ENCODE results near the gene THRA.

The THRA gene

GRCh38 chr17:40107522-40108174 is 44.9 kb downstream of the THRA start:
- CTCF ChIA-PET = interaction anchor here (0.6 kb wide), 1 partner anchor 476 kb away, joined by 3 read pairs; no protein-coding TSS in a partner anchor

GRCh38 chr17:40108970-40109824 is 46.4 kb downstream of the THRA start:
- ChIA-PET CTCF (interaction anchor here (0.9 kb wide), 1 partner anchor 70 kb away, joined by 3 read pairs; no protein-coding TSS in a partner anchor), POLR2A (interaction anchor here (0.9 kb wide), 1 partner anchor 57 kb away, joined by 4 read pairs; no protein-coding TSS in a partner anchor)
- DNase-seq (ENCODE audit: extremely low spot score) = no peak
- TF ChIP-seq TARDBP (IDR thresholded peaks at IDR 0.05) (no peak), SP1 (IDR thresholded peaks at IDR 0.05) (no peak), BHLHE40 (IDR thresholded peaks at IDR 0.05; ENCODE audit: borderline replicate concordance) (no peak), LEF1 (IDR thresholded peaks at IDR 0.05; ENCODE audit: borderline replicate concordance) (no peak), FOXA1 (IDR thresholded peaks at IDR 0.05) (no peak), L3MBTL2 (conservative IDR thresholded peaks at IDR 0.05) (no peak), ELF4 (IDR thresholded peaks at IDR 0.05) (no peak), HDGF (IDR thresholded peaks at IDR 0.05; ENCODE audit: borderline replicate concordance) (no peak), ARNT (IDR thresholded peaks at IDR 0.05) (no peak), FOXM1 (IDR thresholded peaks at IDR 0.05; ENCODE audit: borderline replicate concordance) (no peak), ZNF384 (IDR thresholded peaks at IDR 0.05) (no peak), PKNOX1 (IDR thresholded peaks at IDR 0.05) (no peak)

More at GRCh38 chr17:40107522-40108174, 44.9 kb downstream of the THRA start:
- POLR2A ChIA-PET = interaction anchor here (0.9 kb wide), 1 partner anchor 33 kb away, joined by 3 read pairs; the partner anchor contains the start of gene CASC3
- TF ChIP-seq BHLHE40 (IDR thresholded peaks at IDR 0.05; ENCODE audit: borderline replicate concordance) (no peak), ARNT (IDR thresholded peaks at IDR 0.05) (no peak), TARDBP (IDR thresholded peaks at IDR 0.05) (no peak), PKNOX1 (IDR thresholded peaks at IDR 0.05) (no peak), CTBP1 (IDR thresholded peaks at IDR 0.05; ENCODE audit: borderline replicate concordance) (no peak), FOXA1 (IDR thresholded peaks at IDR 0.05) (no peak), ZNF384 (IDR thresholded peaks at IDR 0.05) (no peak), HDGF (IDR thresholded peaks at IDR 0.05; ENCODE audit: borderline replicate concordance) (no peak), LEF1 (IDR thresholded peaks at IDR 0.05; ENCODE audit: borderline replicate concordance) (no peak), FOXK2 (IDR thresholded peaks at IDR 0.05) (no peak), L3MBTL2 (conservative IDR thresholded peaks at IDR 0.05) (no peak)
- no peak for DNase-seq (ENCODE audit: extremely low spot score)

- ChIA-PET POLR2A (interaction anchor here (1.6 to 7.1 kb wide), 5 partner anchors 9 to 56 kb away, joined by 8 to 117 read pairs (median 93); partner anchors contain the start of genes CASC3, MED24, MSL1 and NR1D1), CTCF (interaction anchor here (0.8 to 5.8 kb wide), 8 partner anchors 9 to 71 kb away, joined by 3 to 82 read pairs (median 4); partner anchors contain the start of genes MED24 and NR1D1)
- TF ChIP-seq HDGF (IDR thresholded peaks at IDR 0.05; ENCODE audit: borderline replicate concordance) (no peak), SP1 (IDR thresholded peaks at IDR 0.05) (no peak), FOXA1 (IDR thresholded peaks at IDR 0.05) (no peak), NFRKB (IDR thresholded peaks at IDR 0.05) (no peak), PKNOX1 (IDR thresholded peaks at IDR 0.05) (no peak), LEF1 (IDR thresholded peaks at IDR 0.05; ENCODE audit: borderline replicate concordance) (no peak), BHLHE40 (IDR thresholded peaks at IDR 0.05; ENCODE audit: borderline replicate concordance) (no peak), CTBP1 (IDR thresholded peaks at IDR 0.05; ENCODE audit: borderline replicate concordance) (no peak), ELF4 (IDR thresholded peaks at IDR 0.05) (no peak), TARDBP (IDR thresholded peaks at IDR 0.05) (no peak), ARNT (IDR thresholded peaks at IDR 0.05) (no peak), SUZ12 (IDR thresholded peaks at IDR 0.05) (no peak), L3MBTL2 (conservative IDR thresholded peaks at IDR 0.05) (no peak), FOXM1 (IDR thresholded peaks at IDR 0.05; ENCODE audit: borderline replicate concordance) (no peak), ZNF384 (IDR thresholded peaks at IDR 0.05) (no peak), FOXK2 (IDR thresholded peaks at IDR 0.05) (no peak)
- DNase-seq (ENCODE audit: extremely low spot score) = no peak
Measured at GRCh38 chr17:40110026-40110845, 47.5 kb downstream of the THRA start.

- peak; percentile 75 for DNase-seq (ENCODE audit: extremely low spot score)
- TF ChIP-seq FOXK2 (IDR thresholded peaks at IDR 0.05) (no peak), L3MBTL2 (conservative IDR thresholded peaks at IDR 0.05) (no peak; the same call in 1 of the 2 replicates), SUZ12 (IDR thresholded peaks at IDR 0.05) (no peak), SP1 (IDR thresholded peaks at IDR 0.05) (no peak), CTBP1 (IDR thresholded peaks at IDR 0.05; ENCODE audit: borderline replicate concordance) (no peak), FOXM1 (IDR thresholded peaks at IDR 0.05; ENCODE audit: borderline replicate concordance) (no peak), PKNOX1 (IDR thresholded peaks at IDR 0.05) (peak; percentile 35; the same call in 1 of the 2 replicates), NFRKB (IDR thresholded peaks at IDR 0.05) (no peak)
- POLR2A ChIA-PET = interaction anchor here (0.6 to 7.1 kb wide), 7 partner anchors 9 to 57 kb away, joined by 3 to 117 read pairs (median 8); partner anchors contain the start of genes CASC3, MED24, MSL1 and NR1D1
- CTCF ChIA-PET = interaction anchor here (0.6 to 5.8 kb wide), 23 partner anchors 8 to 437 kb away, joined by 3 to 82 read pairs (median 5); partner anchors contain the start of genes MED24 and NR1D1
Measured at GRCh38 chr17:40111221-40112128, 48.7 kb downstream of the THRA start.
